ENCODE results near the gene COG8. TPM values are rescaled to one million over a fixed set of nuclear protein-coding genes. Genes with fewer than 3 reads are reported as not detected.
A peak's percentile ranks its signal among the peaks of the same experiment; 100 is the strongest.

The COG8 gene
- total and polyA plus RNA-seq, 9 of the 15 experiments (the other 6 are each of a cell fraction or from before 2014, with no cell fraction given): 3.7 to 42.6 (median 30.1) TPM

GRCh38 chr16:69311533-69312387 is 27.6 kb downstream of the COG8 start (continued):
- TF ChIP-seq RERE (CRISPR knock-in tag; IDR thresholded peaks at IDR 0.05; ENCODE audit: borderline replicate concordance) (no peak; the same call in 1 of the 2 replicates), ZNF695 (CRISPR knock-in tag; IDR thresholded peaks at IDR 0.05) (no peak), ZBED1 (IDR thresholded peaks at IDR 0.05) (no peak), ZNF644 (tag; IDR thresholded peaks at IDR 0.05; ENCODE audit: low read depth) (no peak), HNRNPL (IDR thresholded peaks at IDR 0.05; ENCODE audit: low read depth, low read length) (peak; percentile 66), ZFPM2 (CRISPR knock-in tag; IDR thresholded peaks at IDR 0.05) (no peak), TGIF2 (CRISPR knock-in tag; IDR thresholded peaks at IDR 0.05) (no peak), RNF2 (IDR thresholded peaks at IDR 0.05) (no peak), CHAMP1 (IDR thresholded peaks at IDR 0.05) (no peak)
- TF ChIP-seq, protein P1, sequence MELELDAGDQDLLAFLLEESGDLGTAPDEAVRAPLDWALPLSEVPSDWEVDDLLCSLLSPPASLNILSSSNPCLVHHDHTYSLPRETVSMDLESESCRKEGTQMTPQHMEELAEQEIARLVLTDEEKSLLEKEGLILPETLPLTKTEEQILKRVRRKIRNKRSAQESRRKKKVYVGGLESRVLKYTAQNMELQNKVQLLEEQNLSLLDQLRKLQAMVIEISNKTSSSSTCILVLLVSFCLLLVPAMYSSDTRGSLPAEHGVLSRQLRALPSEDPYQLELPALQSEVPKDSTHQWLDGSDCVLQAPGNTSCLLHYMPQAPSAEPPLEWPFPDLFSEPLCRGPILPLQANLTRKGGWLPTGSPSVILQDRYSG (tag; conservative IDR thresholded peaks at IDR 0.05; ENCODE audit: low read depth): no peak
- TF ChIP-seq, protein P2, sequence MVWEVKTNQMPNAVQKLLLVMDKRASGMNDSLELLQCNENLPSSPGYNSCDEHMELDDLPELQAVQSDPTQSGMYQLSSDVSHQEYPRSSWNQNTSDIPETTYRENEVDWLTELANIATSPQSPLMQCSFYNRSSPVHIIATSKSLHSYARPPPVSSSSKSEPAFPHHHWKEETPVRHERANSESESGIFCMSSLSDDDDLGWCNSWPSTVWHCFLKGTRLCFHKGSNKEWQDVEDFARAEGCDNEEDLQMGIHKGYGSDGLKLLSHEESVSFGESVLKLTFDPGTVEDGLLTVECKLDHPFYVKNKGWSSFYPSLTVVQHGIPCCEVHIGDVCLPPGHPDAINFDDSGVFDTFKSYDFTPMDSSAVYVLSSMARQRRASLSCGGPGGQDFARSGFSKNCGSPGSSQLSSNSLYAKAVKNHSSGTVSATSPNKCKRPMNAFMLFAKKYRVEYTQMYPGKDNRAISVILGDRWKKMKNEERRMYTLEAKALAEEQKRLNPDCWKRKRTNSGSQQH (CRISPR knock-in tag; IDR thresholded peaks at IDR 0.05): 0 out of 2 replicates have a peak, but pooled peaks have one; percentile 41
- TF ChIP-seq, protein P3, sequence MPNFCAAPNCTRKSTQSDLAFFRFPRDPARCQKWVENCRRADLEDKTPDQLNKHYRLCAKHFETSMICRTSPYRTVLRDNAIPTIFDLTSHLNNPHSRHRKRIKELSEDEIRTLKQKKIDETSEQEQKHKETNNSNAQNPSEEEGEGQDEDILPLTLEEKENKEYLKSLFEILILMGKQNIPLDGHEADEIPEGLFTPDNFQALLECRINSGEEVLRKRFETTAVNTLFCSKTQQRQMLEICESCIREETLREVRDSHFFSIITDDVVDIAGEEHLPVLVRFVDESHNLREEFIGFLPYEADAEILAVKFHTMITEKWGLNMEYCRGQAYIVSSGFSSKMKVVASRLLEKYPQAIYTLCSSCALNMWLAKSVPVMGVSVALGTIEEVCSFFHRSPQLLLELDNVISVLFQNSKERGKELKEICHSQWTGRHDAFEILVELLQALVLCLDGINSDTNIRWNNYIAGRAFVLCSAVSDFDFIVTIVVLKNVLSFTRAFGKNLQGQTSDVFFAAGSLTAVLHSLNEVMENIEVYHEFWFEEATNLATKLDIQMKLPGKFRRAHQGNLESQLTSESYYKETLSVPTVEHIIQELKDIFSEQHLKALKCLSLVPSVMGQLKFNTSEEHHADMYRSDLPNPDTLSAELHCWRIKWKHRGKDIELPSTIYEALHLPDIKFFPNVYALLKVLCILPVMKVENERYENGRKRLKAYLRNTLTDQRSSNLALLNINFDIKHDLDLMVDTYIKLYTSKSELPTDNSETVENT (CRISPR knock-in tag; IDR thresholded peaks at IDR 0.05): no peak

All from K562 (cell line).